ENCODE measurements around the gene DOCK3. TPM values are rescaled to one million over a fixed set of nuclear protein-coding genes. Genes with fewer than 3 reads are reported as not detected.
"Not testable (repeated sequence)": the region's sequence is repeated elsewhere in the genome, so short reads cannot be mapped to it uniquely, and the experiment has no call there.

The DOCK3 gene
- total RNA-seq, 1 donor from 2014 or later: 39.9 TPM

GRCh38 chr3:51052562-51052961 is 377.8 kb downstream of the DOCK3 start:
- no peak for DNase-seq (ENCODE audit: low spot score in 2 of 2)
- FAIRE-seq: no peak

GRCh38 chr3:51057121-51057520 is 382.4 kb downstream of the DOCK3 start:
- DNase-seq (ENCODE audit: low spot score in 2 of 2): no peak

DNA sequence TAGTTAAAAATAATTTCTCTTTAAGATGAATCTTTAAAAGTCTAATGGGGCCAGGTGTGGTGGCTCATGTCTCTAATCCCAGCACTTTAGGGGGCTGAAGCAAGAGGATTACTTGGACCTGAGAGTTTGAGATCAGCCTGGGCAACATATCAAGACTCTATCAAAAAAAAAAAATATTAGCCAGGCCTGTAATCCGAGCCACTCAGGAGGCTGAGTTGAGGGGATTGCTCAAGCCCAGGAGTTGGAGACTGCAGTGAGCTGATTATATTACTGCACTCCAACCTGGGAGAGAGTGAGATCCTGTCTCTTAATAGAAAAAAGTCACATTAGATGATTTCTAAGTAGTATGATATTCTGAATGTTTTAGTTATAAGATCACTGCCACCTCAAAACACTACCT is 388.3 kb downstream of the DOCK3 start:
- DNase-seq (ENCODE audit: low spot score in 2 of 2): no peak
- FAIRE-seq: no peak

More at GRCh38 chr3:51057121-51057520, 382.4 kb downstream of the DOCK3 start:
- no peak for FAIRE-seq

GRCh38 chr3:51075221-51075775 is 400.6 kb downstream of the DOCK3 start:
- FAIRE-seq: no peak
- no peak for DNase-seq (ENCODE audit: low spot score in 2 of 2)

- no peak for DNase-seq (ENCODE audit: low spot score in 2 of 2)
- no peak for FAIRE-seq
Measured at GRCh38 chr3:51082363-51082762, 407.6 kb downstream of the DOCK3 start.

GRCh38 chr3:51083490-51083889 is 408.8 kb downstream of the DOCK3 start:
- FAIRE-seq (no peak), DNase-seq (ENCODE audit: low spot score in 2 of 2) (no peak)

DNA sequence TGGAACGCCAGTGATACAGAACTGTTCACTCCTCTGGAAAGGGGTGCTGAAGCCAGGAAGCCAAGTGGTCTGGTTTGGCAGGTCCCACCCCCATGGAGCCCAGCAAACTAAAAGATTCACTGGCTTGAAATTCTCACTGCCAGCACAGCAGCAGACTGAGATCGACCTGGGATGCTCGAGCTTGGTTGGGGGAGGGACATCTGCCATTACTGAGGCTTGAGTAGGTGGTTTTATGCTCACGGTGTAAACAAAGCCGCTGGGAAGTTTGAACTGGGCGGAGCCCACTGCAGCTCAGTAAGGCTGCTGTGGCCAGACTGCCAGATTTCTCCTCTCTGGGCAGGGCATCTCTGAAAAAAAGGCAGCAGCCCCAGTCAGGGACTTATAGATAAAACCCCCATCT is 417.4 kb downstream of the DOCK3 start:
- not testable (repeated sequence) for FAIRE-seq; DNase-seq (ENCODE audit: low spot score in 2 of 2)

- not testable (repeated sequence) for DNase-seq (ENCODE audit: low spot score in 2 of 2); FAIRE-seq
Measured at GRCh38 chr3:51094838-51095237, 420.1 kb downstream of the DOCK3 start.

DNA sequence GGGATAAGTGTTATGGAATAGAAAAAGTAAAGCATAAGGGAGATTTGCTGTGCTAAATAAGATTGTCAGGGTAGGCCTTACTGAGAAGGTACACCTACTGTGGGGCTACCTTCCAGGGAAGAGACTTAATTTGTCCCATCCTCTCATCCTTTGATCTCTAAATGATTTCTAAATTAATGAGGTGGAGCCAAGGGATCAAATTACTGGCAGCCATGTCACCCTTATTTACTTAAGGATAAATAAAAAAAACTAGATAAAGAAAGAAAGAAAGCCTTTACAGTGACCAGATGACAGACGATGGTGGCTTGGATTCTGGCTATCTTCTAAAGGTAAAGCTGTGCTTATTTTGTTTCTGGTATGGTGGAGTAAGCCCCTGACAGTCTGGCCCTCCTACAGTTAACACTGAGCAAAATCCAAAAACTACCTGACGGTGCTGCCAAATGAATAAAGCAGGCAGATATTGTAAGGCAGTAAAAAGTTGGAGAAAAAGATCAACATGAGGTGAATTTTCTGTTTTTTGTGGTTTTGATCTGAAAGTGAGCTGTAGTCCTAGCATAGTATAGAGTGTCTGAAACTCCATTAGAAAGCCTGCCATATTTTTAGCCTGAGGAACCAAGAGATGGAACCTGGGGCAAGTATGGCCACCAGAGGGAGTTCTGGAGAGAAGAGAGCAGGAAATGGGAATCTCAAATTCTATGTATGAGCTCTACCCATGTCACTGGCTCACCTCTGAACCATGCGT is 425.2 kb downstream of the DOCK3 start:
- FAIRE-seq (no peak), DNase-seq (ENCODE audit: low spot score in 2 of 2) (peak in 1 of 2 donors; percentile 16)

GRCh38 chr3:51100536-51100851 is 425.8 kb downstream of the DOCK3 start:
- DNase-seq (ENCODE audit: low spot score in 2 of 2) (no peak), FAIRE-seq (no peak)

- FAIRE-seq: no peak
Measured at GRCh38 chr3:51102396-51102795, 427.7 kb downstream of the DOCK3 start.

GRCh38 chr3:51106242-51106876 is 431.6 kb downstream of the DOCK3 start:
- FAIRE-seq (no peak), DNase-seq (ENCODE audit: low spot score in 2 of 2) (no peak)

More at GRCh38 chr3:51102396-51102795, 427.7 kb downstream of the DOCK3 start:
- no peak for DNase-seq (ENCODE audit: low spot score in 2 of 2)

DNA sequence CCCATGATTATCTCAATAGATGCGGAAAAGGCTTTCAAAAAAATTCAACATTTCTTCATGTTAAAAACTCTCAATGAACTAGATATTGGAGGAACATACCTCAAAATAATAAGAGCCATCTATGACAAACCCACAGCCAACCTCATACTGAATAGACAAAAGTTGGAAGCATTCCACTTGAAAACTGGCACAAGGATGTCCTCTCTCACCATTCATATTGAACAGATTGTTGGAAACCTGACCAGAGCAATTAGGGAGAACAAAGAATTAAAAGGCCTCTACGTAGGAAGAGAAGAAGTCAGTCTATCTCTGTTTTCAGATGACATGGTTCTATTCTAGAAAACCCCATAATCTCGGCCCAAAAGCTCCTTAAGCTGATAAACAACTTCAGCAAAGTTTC is 435.9 kb downstream of the DOCK3 start:
- FAIRE-seq: no peak
- no peak for DNase-seq (ENCODE audit: low spot score in 2 of 2)

GRCh38 chr3:51122944-51123343 is 448.2 kb downstream of the DOCK3 start:
- no peak for FAIRE-seq
- DNase-seq (ENCODE audit: low spot score in 2 of 2): no peak

DNA sequence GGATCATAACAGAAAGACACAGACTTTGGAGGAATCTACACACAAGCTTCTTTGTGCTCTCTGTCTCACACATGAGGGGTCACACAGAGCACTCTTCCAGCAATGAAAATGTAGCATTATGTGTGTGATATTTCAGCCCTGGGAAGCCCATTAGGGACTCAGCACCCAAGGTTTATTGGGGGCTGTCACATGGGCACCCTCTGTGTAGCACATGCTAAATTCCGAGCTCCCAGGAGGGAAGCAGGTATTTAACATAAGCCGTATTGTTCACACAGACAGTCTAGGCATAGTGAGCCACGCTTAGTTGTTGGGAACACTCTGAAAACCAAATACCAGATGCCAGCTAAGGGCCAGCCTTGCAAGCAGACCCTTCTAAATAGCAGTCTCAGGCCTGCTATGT is 448.8 kb downstream of the DOCK3 start:
- no peak for DNase-seq (ENCODE audit: low spot score in 2 of 2)
- FAIRE-seq: no peak

DNA sequence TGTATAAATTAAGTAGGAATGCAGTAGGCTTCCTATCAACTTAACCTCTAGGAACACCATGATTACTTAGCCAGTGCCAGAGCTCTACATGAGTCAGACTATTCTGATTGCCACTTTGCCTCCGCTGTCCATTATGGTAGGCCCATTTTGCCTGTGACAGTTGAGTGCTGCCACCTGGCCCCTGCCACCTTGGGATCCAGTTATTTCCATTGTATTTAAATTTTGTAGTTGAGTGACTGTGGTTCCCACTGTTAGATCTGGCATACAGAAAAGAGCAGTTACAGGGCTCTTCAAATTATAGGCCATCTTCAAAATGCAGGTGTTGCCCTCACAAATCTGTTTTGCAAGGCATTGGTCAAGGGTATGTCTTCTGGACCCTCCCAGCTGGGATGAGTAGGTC is 456.9 kb downstream of the DOCK3 start:
- not testable (repeated sequence) for DNase-seq (ENCODE audit: low spot score in 2 of 2); FAIRE-seq

- DNase-seq (ENCODE audit: low spot score in 2 of 2): no peak
- no peak for FAIRE-seq
Measured at GRCh38 chr3:51137715-51138114, 463.0 kb downstream of the DOCK3 start.

- FAIRE-seq (no peak), DNase-seq (ENCODE audit: low spot score in 2 of 2) (no peak)
Measured at GRCh38 chr3:51139616-51140015, 464.9 kb downstream of the DOCK3 start.

GRCh38 chr3:51141573-51141972 is 466.8 kb downstream of the DOCK3 start:
- DNase-seq (ENCODE audit: low spot score in 2 of 2) (no peak), FAIRE-seq (no peak)

DNA sequence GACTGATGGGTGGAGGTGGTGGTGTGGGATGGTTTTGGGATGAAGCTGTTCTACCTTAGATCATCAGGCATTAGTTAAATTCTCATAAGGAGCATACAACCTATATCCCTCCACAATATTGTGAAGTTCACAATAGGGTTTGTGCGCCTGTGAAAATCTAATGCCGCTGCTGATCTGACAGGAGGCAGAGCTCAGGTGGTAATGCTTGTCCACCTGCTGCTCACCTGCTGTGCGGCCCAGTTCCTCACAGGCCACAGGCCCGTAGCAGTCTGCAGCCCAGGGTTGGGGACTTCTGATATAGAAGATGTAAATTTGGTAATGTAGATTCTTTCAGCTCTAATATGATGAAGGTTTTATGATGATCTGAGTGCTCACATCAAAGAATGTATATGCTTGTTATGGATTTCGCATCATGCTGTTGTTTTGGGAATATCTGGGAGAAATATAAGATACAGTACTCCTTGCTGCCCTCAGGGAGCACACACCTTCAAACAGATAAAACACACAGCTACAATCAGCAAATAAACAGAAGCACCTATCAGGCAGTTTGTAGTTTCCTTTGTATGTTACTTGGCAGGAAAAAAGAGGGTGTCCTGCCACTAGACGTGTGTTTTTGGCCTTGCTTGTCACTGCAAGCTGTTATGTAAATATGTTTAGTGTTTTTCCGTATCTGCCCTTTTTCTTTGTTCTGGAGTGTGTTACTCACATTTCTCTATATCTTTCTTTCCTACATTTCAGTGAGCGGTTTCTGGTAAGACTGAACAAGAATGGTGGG is 471.3 kb downstream of the DOCK3 start:
- no peak for DNase-seq (ENCODE audit: low spot score in 2 of 2)
- FAIRE-seq: no peak

- DNase-seq (ENCODE audit: low spot score in 2 of 2): no peak
- no peak for FAIRE-seq
Measured at GRCh38 chr3:51146781-51147180, 472.1 kb downstream of the DOCK3 start.

Data from frontal cortex (tissue), 4 donors.